GM21360 (cell line): ENCODE results near the gene SIAE.

Experiments used
- ATAC-seq: cut with Tn5 transposase; IDR thresholded peaks from one replicate; pipeline ENCODE4 v1.9.1; 2021; ENCODE audit warnings: mild to moderate bottlenecking, moderate library complexity; ENCODE audit not compliant: unreplicated experiment

SIAE gene

GRCh38 chr11:124583781-124584180 is 89.8 kb downstream of the SIAE start:
- no peak for ATAC-seq
